Upper lobe of right lung (tissue), 1 donor: ENCODE measurements around the gene OR6Q1. TPM values are rescaled to one million over a fixed set of nuclear protein-coding genes. Genes with fewer than 3 reads are reported as not detected.

ENCODE experiments used
- ATAC-seq: fragments of 200-7000 bp; cut with Tn5 transposase; one replicate; pipeline ENCODE4 v1.9.1; 2020; ENCODE audit warnings: mild to moderate bottlenecking, moderate library complexity
- DNase-seq: peaks from one replicate; pipeline ENCODE4 v3.0.0-alpha.2; 2020
- H3K27ac ChIP-seq: fragments of 200-600 bp; one replicate; pipeline ENCODE4 v1.8.0; 2022
- H3K27me3 ChIP-seq: fragments of 200-600 bp; one replicate; pipeline ENCODE4 v1.8.0; 2022; ENCODE audit warnings: mild to moderate bottlenecking
- H3K36me3 ChIP-seq: fragments of 200-600 bp; one replicate; pipeline ENCODE4 v1.8.0; 2022
- H3K4me1 ChIP-seq: fragments of 200-600 bp; one replicate; pipeline ENCODE4 v1.8.0; 2022
- H3K4me3 ChIP-seq: fragments of 200-600 bp; one replicate; pipeline ENCODE4 v1.8.0; 2022; ENCODE audit warnings: mild to moderate bottlenecking
- H3K9me3 ChIP-seq: fragments of 200-600 bp; one replicate; pipeline ENCODE4 v1.8.0; 2022
- intact Hi-C: fragments of 100-400 bp; cut with DNase I; formaldehyde crosslinking; loops from one replicate; pipeline ENCODE4 v1.11.0; 2022
- total RNA-seq: library from RNA; stranded (reverse); fragmentation: NEBNext Ultra II Directional; extraction: Animal tissue kit (Norgen Biotek cat#: 25700); gene quantifications from one replicate; pipeline ENCODE4 v1.2.1, GENCODE V29; 2021
- TF ChIP-seq, protein P1 (sequence below): fragments of 200-600 bp; IDR thresholded peaks from one replicate; pipeline ENCODE4 v1.8.0; 2022; ENCODE audit warnings: antibody characterized with exemption
- donor health status: DM: no; HTN: yes; CAD: no; lungs with severe emphysema.

Gene OR6Q1
- total RNA-seq, 1 donor from 2014 or later, result not detected

GRCh38 chr11:58039589-58039988 lies 8.8 kb downstream of the OR6Q1 start:
- no peaks in the 10 kb centered on the region for H3K9me3 ChIP-seq
- H3K27me3 ChIP-seq, result no peaks in the 10 kb centered on the region
- H3K4me3 ChIP-seq, result no peak overlapping the region
- ATAC-seq (no peak), DNase-seq (no peak)
- no peak overlapping the region for H3K27ac ChIP-seq
- intact Hi-C loops, result no loop called here
- TF ChIP-seq, protein P1, sequence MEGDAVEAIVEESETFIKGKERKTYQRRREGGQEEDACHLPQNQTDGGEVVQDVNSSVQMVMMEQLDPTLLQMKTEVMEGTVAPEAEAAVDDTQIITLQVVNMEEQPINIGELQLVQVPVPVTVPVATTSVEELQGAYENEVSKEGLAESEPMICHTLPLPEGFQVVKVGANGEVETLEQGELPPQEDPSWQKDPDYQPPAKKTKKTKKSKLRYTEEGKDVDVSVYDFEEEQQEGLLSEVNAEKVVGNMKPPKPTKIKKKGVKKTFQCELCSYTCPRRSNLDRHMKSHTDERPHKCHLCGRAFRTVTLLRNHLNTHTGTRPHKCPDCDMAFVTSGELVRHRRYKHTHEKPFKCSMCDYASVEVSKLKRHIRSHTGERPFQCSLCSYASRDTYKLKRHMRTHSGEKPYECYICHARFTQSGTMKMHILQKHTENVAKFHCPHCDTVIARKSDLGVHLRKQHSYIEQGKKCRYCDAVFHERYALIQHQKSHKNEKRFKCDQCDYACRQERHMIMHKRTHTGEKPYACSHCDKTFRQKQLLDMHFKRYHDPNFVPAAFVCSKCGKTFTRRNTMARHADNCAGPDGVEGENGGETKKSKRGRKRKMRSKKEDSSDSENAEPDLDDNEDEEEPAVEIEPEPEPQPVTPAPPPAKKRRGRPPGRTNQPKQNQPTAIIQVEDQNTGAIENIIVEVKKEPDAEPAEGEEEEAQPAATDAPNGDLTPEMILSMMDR, result no peak
- H3K36me3 ChIP-seq, result no peaks in the 10 kb centered on the region
- no peaks in the 10 kb centered on the region for H3K4me1 ChIP-seq

GRCh38 chr11:58043379-58043778 lies 12.6 kb downstream of the OR6Q1 start:
- H3K4me1 ChIP-seq, result no peaks in the 10 kb centered on the region
- ATAC-seq (no peak), DNase-seq (no peak)
- intact Hi-C loops, result no loop called here
- TF ChIP-seq, protein P1, result no peak
- no peaks in the 10 kb centered on the region for H3K27me3 ChIP-seq
- H3K36me3 ChIP-seq, result no peaks in the 10 kb centered on the region
- H3K9me3 ChIP-seq, result no peaks in the 10 kb centered on the region
- no peak overlapping the region for H3K27ac ChIP-seq
- H3K4me3 ChIP-seq, result no peak overlapping the region

DNA sequence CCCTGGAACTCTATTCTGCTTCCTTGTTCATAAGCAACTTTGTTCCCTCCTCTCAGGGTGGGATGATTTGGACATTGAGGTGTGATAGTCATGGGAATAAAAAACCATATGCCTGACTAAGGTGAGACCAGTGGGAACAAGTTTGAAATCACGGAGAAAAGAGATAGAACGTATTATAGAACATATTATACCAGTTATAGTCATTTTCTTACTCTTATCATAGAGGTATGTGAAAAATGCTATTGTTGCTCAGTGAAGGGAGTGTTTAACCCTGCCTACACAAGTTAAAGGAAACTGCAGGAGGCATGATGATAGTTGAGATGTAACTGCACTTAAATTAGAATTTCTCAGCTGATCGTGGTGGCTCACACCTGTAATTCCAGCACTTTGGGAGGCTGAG lies 15.5 kb downstream of the OR6Q1 start:
- Histone ChIP-seq H3K9me3 (no peaks in the 10 kb centered on the region), H3K36me3 (no peaks in the 10 kb centered on the region), H3K27me3 (no peaks in the 10 kb centered on the region), H3K4me1 (no peaks in the 10 kb centered on the region), H3K4me3 (no peak overlapping the region), H3K27ac (no peak overlapping the region)
- TF ChIP-seq, protein P1, result no peak
- intact Hi-C loops, result no loop called here
- ATAC-seq, result no peak
- no peak for DNase-seq

DNA sequence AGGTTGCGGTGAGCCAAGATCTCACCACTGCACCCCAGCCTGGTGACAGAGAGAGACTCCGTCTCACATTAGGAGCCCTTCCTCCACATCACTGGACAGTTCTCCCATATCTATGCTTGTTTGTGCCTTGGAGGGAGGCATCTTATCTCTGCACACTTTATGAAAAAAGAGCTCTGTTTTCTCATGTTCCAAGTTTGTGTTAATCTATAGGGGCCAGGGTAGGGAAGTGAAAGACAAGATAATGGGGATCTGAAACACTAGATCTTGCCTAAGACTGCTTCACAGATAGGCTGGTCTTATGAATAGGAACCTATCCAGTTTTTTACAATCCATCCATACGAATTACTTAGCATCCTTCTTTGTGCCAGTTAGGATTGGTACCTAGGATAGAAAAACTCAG lies 17.1 kb downstream of the OR6Q1 start:
- no peak for ATAC-seq
- no peak for DNase-seq
- H3K27me3 ChIP-seq, result no peaks in the 10 kb centered on the region
- no peaks in the 10 kb centered on the region for H3K9me3 ChIP-seq
- no peaks in the 10 kb centered on the region for H3K4me1 ChIP-seq
- intact Hi-C loops, result no loop called here
- H3K36me3 ChIP-seq, result no peaks in the 10 kb centered on the region
- no peak overlapping the region for H3K4me3 ChIP-seq
- no peak overlapping the region for H3K27ac ChIP-seq
- TF ChIP-seq, protein P1, result no peak

- DNase-seq (no peak), ATAC-seq (no peak)
- intact Hi-C loops, result no loop called here
- H3K9me3 ChIP-seq, result no peaks in the 10 kb centered on the region
- peaks cover 13% of the 10 kb centered on the region for H3K4me1 ChIP-seq
- H3K4me3 ChIP-seq, result no peak overlapping the region
- TF ChIP-seq, protein P1, result no peak
- H3K27me3 ChIP-seq, result no peaks in the 10 kb centered on the region
- no peak overlapping the region for H3K27ac ChIP-seq
- H3K36me3 ChIP-seq, result no peaks in the 10 kb centered on the region
These were observed 25.2 kb downstream of the OR6Q1 start for GRCh38 chr11:58055806-58056401.

GRCh38 chr11:58057481-58057880 lies 26.7 kb downstream of the OR6Q1 start:
- no peak for ATAC-seq
- Histone ChIP-seq H3K27ac (no peak overlapping the region), H3K27me3 (no peaks in the 10 kb centered on the region), H3K4me1 (peaks cover 13% of the 10 kb centered on the region), H3K36me3 (no peaks in the 10 kb centered on the region), H3K4me3 (no peak overlapping the region), H3K9me3 (no peaks in the 10 kb centered on the region)
- intact Hi-C loops, result no loop called here
- DNase-seq, result no peak
- TF ChIP-seq, protein P1, result no peak
